WTC11 (cell line): ENCODE measurements around the gene TMPRSS11D. TPM values are rescaled to one million over a fixed set of nuclear protein-coding genes. Genes with fewer than 3 reads are reported as not detected.

ENCODE experiments used
- ATAC-seq: fragments of 200-7000 bp; cut with Tn5 transposase; 2 replicates; pipeline ENCODE4 v1.10.0; 2021; ENCODE audit warnings: mild to moderate bottlenecking, moderate library complexity
- Bru-seq: library from RNA; stranded (reverse); fragments of 400-500 nt; gene quantifications from one replicate; lab custom pipeline; 2021; lab: Mats Ljungman, UMichigan
- CTCF ChIA-PET: fragments of 300-600 bp; sonication (Branson Sonifier 250); formaldehyde crosslinking; loops from one replicate; lab custom pipeline; 2021; ENCODE audit warnings: antibody characterized with exemption; lab: Charles Lee
- POLR2A ChIA-PET: fragments of 350-600 bp; sonication (Branson Sonifier 250); formaldehyde crosslinking; loops from one replicate; lab custom pipeline; 2021; ENCODE audit warnings: antibody characterized with exemption; lab: Charles Lee
- DNase-seq: peaks from one replicate; pipeline ENCODE4 v3.0.0; 2021; ENCODE audit warnings: low spot score
- H3K27ac Mint-ChIP-seq: 2 replicates; pipeline ENCODE4 v1.8.0; 2021; ENCODE audit warnings: mixed read lengths
- H3K27me3 Mint-ChIP-seq: 2 replicates; pipeline ENCODE4 v1.8.0; 2021; ENCODE audit warnings: low read depth, mild to moderate bottlenecking, moderate library complexity, mixed read lengths
- H3K36me3 Mint-ChIP-seq: 2 replicates; pipeline ENCODE4 v1.8.0; 2021; ENCODE audit warnings: mixed read lengths
- H3K4me1 Mint-ChIP-seq: 2 replicates; pipeline ENCODE4 v1.8.0; 2022; ENCODE audit warnings: mixed read lengths
- H3K4me3 Mint-ChIP-seq: 2 replicates; pipeline ENCODE4 v1.8.0; 2021; ENCODE audit warnings: mild to moderate bottlenecking, moderate library complexity, mixed read lengths
- H3K9me3 Mint-ChIP-seq: 2 replicates; pipeline ENCODE4 v1.8.0; 2021; ENCODE audit warnings: mixed read lengths
- AFF4 ChIP-seq: sonication (generic); formaldehyde crosslinking; IDR thresholded peaks from 2 replicates; pipeline ENCODE4 v1.8.1; 2023; ENCODE audit warnings: mild to moderate bottlenecking, missing genetic modification reagents, borderline replicate concordance
- ATF3 ChIP-seq: sonication (generic); formaldehyde crosslinking; conservative IDR thresholded peaks from 2 replicates; pipeline ENCODE4 v1.8.1; 2022; ENCODE audit warnings: mild to moderate bottlenecking, missing genetic modification reagents
- CDX4 ChIP-seq: fragments of 250-450 bp; sonication (Bioruptor Pico); IDR thresholded peaks from 2 replicates; pipeline ENCODE4 v1.9.0; 2021; ENCODE audit warnings: moderate library complexity, mild to moderate bottlenecking, inconsistent platforms, borderline replicate concordance
- CTCF ChIP-seq: fragments of 200-600 bp; IDR thresholded peaks from 2 replicates; pipeline ENCODE4 v1.8.0; 2022; ENCODE audit warnings: antibody characterized with exemption
- FOXP1 ChIP-seq: sonication (generic); formaldehyde crosslinking; IDR thresholded peaks from 2 replicates; pipeline ENCODE4 v1.8.0; 2022; ENCODE audit warnings: missing genetic modification reagents, mild to moderate bottlenecking, moderate library complexity, borderline replicate concordance
- GABPB1 ChIP-seq: sonication (generic); formaldehyde crosslinking; IDR thresholded peaks from 2 replicates; pipeline ENCODE4 v1.8.1; 2023; ENCODE audit warnings: mild to moderate bottlenecking, missing genetic modification reagents
- IRF2 ChIP-seq: sonication (generic); formaldehyde crosslinking; IDR thresholded peaks from 2 replicates; pipeline ENCODE4 v1.8.0; 2022; ENCODE audit warnings: low read depth, missing genetic modification reagents, borderline replicate concordance
- MLX ChIP-seq: sonication (generic); formaldehyde crosslinking; IDR thresholded peaks from 2 replicates; pipeline ENCODE4 v1.8.1; 2023; ENCODE audit warnings: mild to moderate bottlenecking, missing genetic modification reagents, moderate library complexity
- MYBL2 ChIP-seq: sonication (generic); formaldehyde crosslinking; IDR thresholded peaks from 2 replicates; pipeline ENCODE4 v1.8.1; 2023; ENCODE audit warnings: mild to moderate bottlenecking, moderate library complexity, missing genetic modification reagents
- NFYB ChIP-seq: sonication (generic); formaldehyde crosslinking; conservative IDR thresholded peaks from 2 replicates; pipeline ENCODE4 v1.8.0; 2022; ENCODE audit warnings: low read depth, missing genetic modification reagents
- NR1H2 ChIP-seq: sonication (generic); formaldehyde crosslinking; IDR thresholded peaks from 2 replicates; pipeline ENCODE4 v1.9.0; 2021; ENCODE audit warnings: mild to moderate bottlenecking, moderate library complexity, missing genetic modification reagents
- NR2C2 ChIP-seq: sonication (generic); formaldehyde crosslinking; IDR thresholded peaks from 2 replicates; pipeline ENCODE4 v1.8.0; 2022; ENCODE audit warnings: mild to moderate bottlenecking, missing genetic modification reagents
- NR3C1 ChIP-seq: sonication (generic); formaldehyde crosslinking; conservative IDR thresholded peaks from 2 replicates; pipeline ENCODE4 v1.8.1; 2023; ENCODE audit warnings: low read depth, mild to moderate bottlenecking, missing genetic modification reagents
- SOX15 ChIP-seq: fragments of 250-450 bp; sonication (Bioruptor Pico); IDR thresholded peaks from 2 replicates; pipeline ENCODE4 v1.9.0; 2021; ENCODE audit warnings: mild to moderate bottlenecking
- TCF7 ChIP-seq: sonication (generic); formaldehyde crosslinking; IDR thresholded peaks from 2 replicates; pipeline ENCODE4 v1.8.0; 2022; ENCODE audit warnings: mild to moderate bottlenecking, low read depth, missing genetic modification reagents, moderate library complexity
- ZBTB43 ChIP-seq: sonication (generic); formaldehyde crosslinking; IDR thresholded peaks from 2 replicates; pipeline ENCODE4 v1.8.1; 2023; ENCODE audit warnings: mild to moderate bottlenecking, missing genetic modification reagents
- ZNF138 ChIP-seq: sonication (generic); formaldehyde crosslinking; conservative IDR thresholded peaks from 2 replicates; pipeline ENCODE4 v1.8.1; 2022; ENCODE audit warnings: mild to moderate bottlenecking, moderate library complexity, missing genetic modification reagents
- ZNF219 ChIP-seq: sonication (generic); formaldehyde crosslinking; IDR thresholded peaks from 2 replicates; pipeline ENCODE4 v1.8.0; 2023; ENCODE audit warnings: missing genetic modification reagents, mild to moderate bottlenecking, borderline replicate concordance
- ZNF232 ChIP-seq: sonication (generic); formaldehyde crosslinking; IDR thresholded peaks from 2 replicates; pipeline ENCODE4 v1.8.0; 2022; ENCODE audit warnings: mild to moderate bottlenecking, missing genetic modification reagents
- ZNF263 ChIP-seq: sonication (generic); formaldehyde crosslinking; IDR thresholded peaks from 2 replicates; pipeline ENCODE4 v1.8.1; 2022; ENCODE audit warnings: low read depth, mild to moderate bottlenecking, moderate library complexity, missing genetic modification reagents
- ZNF396 ChIP-seq: fragments of 250-450 bp; sonication (Bioruptor Pico); IDR thresholded peaks from 2 replicates; pipeline ENCODE4 v1.8.0; 2021; ENCODE audit warnings: mild to moderate bottlenecking, moderate library complexity, borderline replicate concordance
- ZNF416 ChIP-seq: fragments of 250-450 bp; sonication (Bioruptor Pico); IDR thresholded peaks from 2 replicates; pipeline ENCODE4 v1.9.0; 2021; ENCODE audit warnings: mild to moderate bottlenecking, inconsistent platforms
- ZNF425 ChIP-seq: fragments of 250-450 bp; sonication (Bioruptor Pico); conservative IDR thresholded peaks from 2 replicates; pipeline ENCODE4 v1.9.0; 2021; ENCODE audit warnings: mild to moderate bottlenecking
- long read RNA-seq, 3 experiments: library from RNA in 1 of 3; library from capped mRNA in 1 of 3; library from polyadenylated mRNA in 1 of 3; unstranded in 2 of 3; stranded (forward) in 1 of 3; transcript quantifications; one replicate each; pipeline ENCODE4 v2.0.0, GENCODE V29; 2021
- total RNA-seq: library from RNA; stranded (reverse); gene quantifications from 3 replicates; pipeline ENCODE4 v1.2.3, GENCODE V29; 2021

Gene TMPRSS11D
- not detected in 3 replicates for total RNA-seq
- Bru-seq, nascent RNA: not detected
- long read RNA-seq, experiment 1: 0 reads
- long read RNA-seq, experiment 2: 0 reads
- long read RNA-seq, experiment 3: 0 reads

- H3K36me3 Mint-ChIP-seq: no peaks in the 10 kb centered on the region
- no peak for TF ChIP-seq IRF2 (CRISPR knock-in tag)
- TF ChIP-seq SOX15 (CRISPR knock-in tag): no peak
- no peak for TF ChIP-seq FOXP1 (CRISPR knock-in tag)
- TF ChIP-seq CTCF: no peak
- no peak for TF ChIP-seq ZBTB43 (CRISPR knock-in tag)
- no peak for TF ChIP-seq GABPB1 (CRISPR knock-in tag)
- TF ChIP-seq NR2C2 (CRISPR knock-in tag): no peak
- no peak for TF ChIP-seq CDX4
- TF ChIP-seq NR1H2: no peak
- no peak for TF ChIP-seq ZNF263
- TF ChIP-seq ZNF396 (CRISPR knock-in tag): no peak
- no peak for TF ChIP-seq TCF7 (CRISPR knock-in tag)
- no peak for TF ChIP-seq NFYB (CRISPR knock-in tag)
- no peak for TF ChIP-seq MYBL2 (CRISPR knock-in tag)
- no peak for TF ChIP-seq AFF4
- no peak for TF ChIP-seq ZNF138 (CRISPR knock-in tag)
- TF ChIP-seq ZNF232 (CRISPR knock-in tag): no peak
- no peaks in the 10 kb centered on the region for H3K9me3 Mint-ChIP-seq
- no peak for DNase-seq
- H3K27ac Mint-ChIP-seq: no peak within 1 kb of the TSS
- H3K4me3 Mint-ChIP-seq: no peak within 1 kb of the TSS
- peaks cover 5% of the 10 kb centered on the region for H3K4me1 Mint-ChIP-seq
- no peak for ATAC-seq
- ChIA-PET CTCF (interaction anchor here (1.0 kb wide), 1 partner anchor 27 kb away, joined by 3 read pairs; no protein-coding TSS in a partner anchor), POLR2A (no interaction called here)
- no peaks in the 10 kb centered on the region for H3K27me3 Mint-ChIP-seq
Measured at GRCh38 chr4:67883902-67884301, at the start of gene TMPRSS11D. TSS of gene TMPRSS11D (minus strand) at chr4:67884002. CDS start at chr4:67883933, 69 bp downstream.

GRCh38 chr4:67933038-67933437, 49.2 kb upstream of the TMPRSS11D start:
- DNase-seq: no peak
- Mint-ChIP-seq H3K4me1 (peaks cover 17% of the 10 kb centered on the region), H3K36me3 (no peaks in the 10 kb centered on the region), H3K27ac (no peak overlapping the region), H3K9me3 (peaks cover 2% of the 10 kb centered on the region; the same call in 1 of the 2 replicates), H3K27me3 (no peaks in the 10 kb centered on the region), H3K4me3 (no peak overlapping the region)
- no peak for ATAC-seq
- ChIA-PET CTCF (interaction anchor here (0.9 to 1.7 kb wide), 2 partner anchors 40 to 243 kb away, joined by 3 read pairs; no protein-coding TSS in a partner anchor), POLR2A (no interaction called here)
- no peak for TF ChIP-seq CTCF
- no peak for TF ChIP-seq ZNF416
- no peak for TF ChIP-seq MLX (CRISPR knock-in tag)
- TF ChIP-seq ZNF219 (CRISPR knock-in tag): no peak
- no peak for TF ChIP-seq ATF3 (CRISPR knock-in tag)
- no peak for TF ChIP-seq ZNF425 (CRISPR knock-in tag)
- TF ChIP-seq NR3C1: no peak
